ENCODE results near the gene IL22.

- TF ChIP-seq EP300 (IDR thresholded peaks at IDR 0.05) = no peak
- TF ChIP-seq, protein P1, sequence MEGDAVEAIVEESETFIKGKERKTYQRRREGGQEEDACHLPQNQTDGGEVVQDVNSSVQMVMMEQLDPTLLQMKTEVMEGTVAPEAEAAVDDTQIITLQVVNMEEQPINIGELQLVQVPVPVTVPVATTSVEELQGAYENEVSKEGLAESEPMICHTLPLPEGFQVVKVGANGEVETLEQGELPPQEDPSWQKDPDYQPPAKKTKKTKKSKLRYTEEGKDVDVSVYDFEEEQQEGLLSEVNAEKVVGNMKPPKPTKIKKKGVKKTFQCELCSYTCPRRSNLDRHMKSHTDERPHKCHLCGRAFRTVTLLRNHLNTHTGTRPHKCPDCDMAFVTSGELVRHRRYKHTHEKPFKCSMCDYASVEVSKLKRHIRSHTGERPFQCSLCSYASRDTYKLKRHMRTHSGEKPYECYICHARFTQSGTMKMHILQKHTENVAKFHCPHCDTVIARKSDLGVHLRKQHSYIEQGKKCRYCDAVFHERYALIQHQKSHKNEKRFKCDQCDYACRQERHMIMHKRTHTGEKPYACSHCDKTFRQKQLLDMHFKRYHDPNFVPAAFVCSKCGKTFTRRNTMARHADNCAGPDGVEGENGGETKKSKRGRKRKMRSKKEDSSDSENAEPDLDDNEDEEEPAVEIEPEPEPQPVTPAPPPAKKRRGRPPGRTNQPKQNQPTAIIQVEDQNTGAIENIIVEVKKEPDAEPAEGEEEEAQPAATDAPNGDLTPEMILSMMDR (IDR thresholded peaks at IDR 0.05) = no peak
- no peak for TF ChIP-seq POLR2A (IDR thresholded peaks at IDR 0.05)
- no peak for TF ChIP-seq POLR2AphosphoS5 (IDR thresholded peaks at IDR 0.05)
These were observed 16.4 kb upstream of the IL22 start for GRCh38 chr12:68269779-68270178.
